Mucosa of gallbladder (tissue), 1 donor: ENCODE data around the gene TSPAN9. TPM values are rescaled to one million over a fixed set of nuclear protein-coding genes. Genes with fewer than 3 reads are reported as not detected.

Experiments used
- DNase-seq: peaks from one replicate; pipeline ENCODE4 v3.0.0-alpha.2; 2020; ENCODE audit warnings: low spot score
- total RNA-seq: library from RNA; stranded (reverse); gene quantifications from one replicate; pipeline ENCODE4 v1.2.1, GENCODE V29; 2021
- donor health status: DM: no; HTN: no; CAD: no.

TSPAN9 gene
- total RNA-seq = 38.7 TPM

DNA sequence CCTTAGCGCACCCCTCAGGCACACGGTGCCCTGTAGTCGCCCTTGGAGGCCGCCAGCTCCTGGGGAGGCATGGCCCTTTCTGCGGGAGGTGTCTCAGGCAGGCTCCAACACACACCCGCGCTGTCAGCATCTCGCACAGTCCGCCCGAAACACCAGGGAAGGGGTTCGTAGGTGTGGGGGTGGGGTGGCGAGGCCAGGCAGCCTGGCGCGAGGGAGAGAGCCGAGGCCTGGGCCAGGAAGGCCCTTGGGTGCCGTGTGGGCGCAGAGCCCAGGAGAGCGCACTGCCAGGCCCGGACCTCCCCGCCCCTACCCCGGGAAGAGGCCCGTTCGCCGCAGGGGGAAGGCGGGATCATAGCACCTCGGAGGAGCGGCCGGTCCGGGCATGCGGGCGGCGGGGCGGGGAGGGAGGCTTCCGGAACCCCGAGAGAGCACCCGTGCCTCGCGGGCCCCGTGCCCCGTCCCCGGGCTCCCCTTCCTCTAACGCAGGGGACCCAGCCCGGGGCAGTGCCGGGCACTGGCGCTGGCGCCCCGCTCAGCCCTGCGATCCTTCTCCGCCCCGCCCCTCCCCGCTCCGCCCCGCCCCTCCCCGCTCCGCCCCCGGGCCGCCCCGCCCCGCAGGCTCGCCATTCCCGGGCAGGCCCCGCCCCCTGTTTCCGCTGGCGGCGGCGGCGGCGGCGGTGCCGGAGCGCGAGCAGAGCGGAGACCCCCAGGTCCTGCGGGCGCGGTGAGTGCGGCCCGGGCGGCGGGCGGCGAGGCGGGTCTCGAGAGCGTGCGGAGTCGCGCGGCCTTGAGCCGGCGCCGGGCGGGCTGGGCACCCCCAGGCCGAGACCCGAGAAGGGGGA, at the start of gene TSPAN9:
Gene TSPAN9 (plus strand): TSS at position 650 of the 842 bp plus-strand sequence. CDS start 123,815 bp downstream, outside the sequence.
- DNase-seq = peak; percentile 60

- DNase-seq = no peak
Observed at GRCh38 chr12:3028108-3028507, 49.1 kb upstream of the TSPAN9 start.

- no peak for DNase-seq
Observed at GRCh38 chr12:3030821-3031429, 46.3 kb upstream of the TSPAN9 start.

GRCh38 chr12:3032161-3032560, 45.0 kb upstream of the TSPAN9 start:
- DNase-seq = no peak

DNA sequence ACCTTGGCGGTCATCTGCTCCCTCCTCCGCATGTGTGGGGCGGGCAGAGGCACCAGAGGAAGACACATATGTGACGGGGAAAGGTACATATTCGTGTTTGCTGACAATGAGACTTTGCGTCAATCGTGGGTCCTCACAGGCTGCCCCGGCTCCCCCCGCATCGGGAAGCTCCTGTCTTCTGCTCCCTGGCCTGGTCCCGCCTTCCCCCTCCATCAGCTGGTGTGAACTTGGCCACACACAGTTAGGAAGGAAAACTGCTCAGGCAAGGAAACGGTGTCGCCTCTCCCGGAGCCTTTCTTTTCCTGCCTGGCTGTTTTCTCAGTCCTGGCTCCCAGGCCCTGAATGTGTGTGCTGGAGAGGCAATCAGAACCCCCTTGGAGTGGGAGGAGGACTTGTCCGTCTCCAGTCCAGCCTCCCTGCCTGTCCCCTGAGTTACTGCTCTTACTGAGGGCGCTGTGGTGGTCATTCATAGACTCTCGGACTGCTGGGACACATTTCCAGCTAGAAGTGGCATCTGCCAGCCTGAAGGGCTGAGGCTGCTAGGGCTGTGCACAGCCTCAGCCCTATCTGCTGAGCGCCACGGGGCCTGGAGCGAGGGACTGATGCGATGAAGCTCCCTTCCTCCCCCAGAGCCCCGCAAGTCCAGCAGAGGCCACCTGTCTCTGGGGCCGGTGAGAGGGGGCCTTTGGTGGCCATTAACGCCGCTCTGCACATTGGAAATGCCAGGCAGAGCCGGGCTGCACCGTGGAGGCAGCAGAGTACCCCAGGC, 44.2 kb upstream of the TSPAN9 start:
- no peak for DNase-seq

GRCh38 chr12:3033539-3033867, 43.7 kb upstream of the TSPAN9 start:
- no peak for DNase-seq

- DNase-seq = peak; percentile 46
Observed at GRCh38 chr12:3034067-3034750, 43.0 kb upstream of the TSPAN9 start.

DNA sequence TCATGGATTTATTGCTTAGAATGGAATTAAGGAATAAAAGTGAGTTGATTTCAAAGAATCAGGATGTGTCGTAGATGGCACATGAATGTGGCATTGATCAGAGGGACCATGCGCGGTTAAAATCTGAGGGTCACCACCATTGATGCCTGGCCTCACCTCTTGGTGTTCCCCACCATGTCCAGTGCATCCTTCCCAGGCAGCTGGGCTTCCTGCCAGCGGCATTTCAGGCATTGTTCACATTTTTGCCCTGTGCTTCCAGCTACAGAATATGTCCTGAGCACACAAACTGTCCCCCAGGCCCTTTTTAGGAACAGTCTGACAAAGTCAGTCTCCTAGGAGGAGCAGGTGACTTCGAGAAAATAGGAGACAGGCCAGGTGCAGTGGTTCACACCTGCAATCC, 42.0 kb upstream of the TSPAN9 start:
- DNase-seq = no peak

GRCh38 chr12:3035815-3036702, 41.1 kb upstream of the TSPAN9 start:
- no peak for DNase-seq

- no peak for DNase-seq
Observed at GRCh38 chr12:3036901-3037600, 40.1 kb upstream of the TSPAN9 start.

DNA sequence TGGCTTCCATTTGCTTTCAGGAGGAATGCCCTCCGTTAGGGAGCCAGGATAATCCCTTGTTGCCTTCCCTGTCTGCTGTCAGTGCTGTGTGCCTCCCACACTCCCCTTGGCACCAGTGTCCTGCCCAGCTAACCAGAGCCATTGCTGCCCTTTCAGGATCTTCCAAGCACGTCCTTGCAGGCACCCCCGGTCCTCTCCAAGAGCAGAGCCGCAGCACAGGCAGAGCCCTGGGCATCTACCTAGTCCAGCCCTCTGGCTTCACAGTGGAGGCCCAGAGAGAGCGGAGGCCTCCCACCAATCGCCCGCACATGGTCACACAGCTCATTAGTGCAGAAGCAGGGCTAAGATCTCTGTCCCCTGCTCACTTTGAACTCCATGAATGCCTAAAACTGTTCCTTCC, 39.0 kb upstream of the TSPAN9 start:
- DNase-seq = no peak

DNA sequence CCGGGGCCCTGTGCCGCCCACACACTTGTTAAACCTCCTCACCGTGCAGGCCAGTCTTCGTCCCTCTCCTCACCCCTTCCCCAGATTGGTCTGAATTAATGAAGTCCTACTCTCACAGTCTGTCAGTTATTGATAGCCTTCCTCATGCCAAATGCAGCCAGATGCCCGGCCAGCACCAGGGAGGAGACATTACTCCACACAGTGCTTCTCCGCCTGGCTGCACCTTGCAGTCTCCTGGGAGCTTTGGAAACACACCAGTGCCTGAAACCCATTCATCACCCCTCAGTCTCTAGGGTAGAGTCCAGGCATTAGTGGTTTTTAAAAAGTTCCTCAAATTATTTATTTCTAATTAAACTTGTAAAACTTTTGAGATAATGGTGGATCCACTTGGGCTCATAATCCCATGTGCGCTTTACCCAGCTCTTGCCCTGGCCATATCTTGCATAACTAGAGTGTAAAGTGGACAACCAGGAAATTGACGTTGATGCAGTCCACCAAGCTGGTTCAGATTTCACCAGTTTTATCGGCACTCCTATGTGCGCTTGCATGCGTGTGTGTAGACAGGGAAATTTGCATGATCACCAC, 38.2 kb upstream of the TSPAN9 start:
- no peak for DNase-seq

- DNase-seq = no peak
Observed at GRCh38 chr12:3040026-3040656, 37.0 kb upstream of the TSPAN9 start.

DNA sequence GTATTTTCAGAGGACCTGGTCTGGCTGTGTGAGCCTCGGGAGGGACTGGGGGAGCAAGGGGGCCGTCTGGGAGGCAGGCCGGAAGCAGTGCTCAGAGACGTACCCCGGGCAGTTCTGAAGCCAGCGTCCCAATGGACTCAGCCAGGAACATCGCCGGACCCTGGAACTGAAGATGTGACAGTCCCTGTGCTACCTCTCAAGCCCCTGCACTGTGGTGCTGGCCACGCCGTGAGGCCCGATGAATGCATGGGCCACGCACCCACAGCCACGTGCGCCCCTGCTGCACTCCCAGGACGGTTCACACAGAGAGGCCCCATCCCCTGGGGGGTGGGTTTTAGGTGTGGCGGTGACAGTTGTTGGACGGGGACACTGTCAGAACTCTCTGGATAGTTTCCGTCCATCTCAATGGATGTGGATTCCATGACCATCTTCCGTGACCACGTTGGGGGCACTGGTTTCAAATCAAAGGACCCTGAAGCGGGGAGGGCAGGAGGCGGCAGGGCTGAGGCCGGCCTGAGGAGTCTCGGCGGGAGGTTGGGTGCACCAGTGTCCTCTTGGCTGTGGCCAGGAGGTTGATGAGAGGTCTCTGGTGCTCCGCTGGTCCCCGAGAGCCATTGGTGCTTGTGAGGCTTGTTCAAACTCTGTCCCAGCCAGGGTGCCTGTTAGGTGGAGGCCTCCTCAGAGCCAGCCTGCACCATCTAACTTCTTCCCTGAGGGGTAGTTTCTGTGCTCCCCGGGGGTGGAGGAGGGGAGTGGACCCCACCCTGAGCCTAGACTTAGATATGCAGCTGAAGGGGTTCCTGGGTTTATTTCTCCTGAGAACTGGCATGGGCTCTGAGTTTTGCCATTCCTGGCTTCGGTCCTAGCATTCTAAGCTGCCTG, 36.3 kb upstream of the TSPAN9 start:
- no peak for DNase-seq

GRCh38 chr12:3041558-3042164, 35.5 kb upstream of the TSPAN9 start:
- peak; percentile 37 for DNase-seq

- no peak for DNase-seq
Observed at GRCh38 chr12:3042394-3042793, 34.8 kb upstream of the TSPAN9 start.

GRCh38 chr12:3042826-3043225, 34.4 kb upstream of the TSPAN9 start:
- no peak for DNase-seq

DNA sequence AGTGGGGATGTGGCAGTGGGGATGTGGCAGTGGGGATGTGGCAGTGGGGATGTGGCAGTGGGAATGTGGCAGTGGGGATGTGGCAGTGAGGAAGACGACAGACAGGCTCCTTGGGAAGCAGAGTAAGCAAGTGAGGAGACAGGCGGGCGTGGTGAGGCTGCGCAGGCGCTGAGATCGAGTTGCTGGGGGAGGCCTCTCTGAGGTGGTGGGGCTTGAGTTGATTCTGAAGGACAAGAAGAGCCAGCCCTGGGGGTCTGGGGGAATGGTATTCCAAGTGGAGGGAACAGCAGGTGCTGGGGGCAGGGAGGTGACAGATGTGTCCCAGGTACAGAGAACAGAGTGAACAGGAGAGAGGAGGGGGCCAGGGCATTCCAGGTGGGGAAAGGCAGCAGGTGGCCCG, 33.8 kb upstream of the TSPAN9 start:
- DNase-seq = no peak
